Measurements from ENCODE around the gene TCAF1.

- TF ChIP-seq, protein P1, sequence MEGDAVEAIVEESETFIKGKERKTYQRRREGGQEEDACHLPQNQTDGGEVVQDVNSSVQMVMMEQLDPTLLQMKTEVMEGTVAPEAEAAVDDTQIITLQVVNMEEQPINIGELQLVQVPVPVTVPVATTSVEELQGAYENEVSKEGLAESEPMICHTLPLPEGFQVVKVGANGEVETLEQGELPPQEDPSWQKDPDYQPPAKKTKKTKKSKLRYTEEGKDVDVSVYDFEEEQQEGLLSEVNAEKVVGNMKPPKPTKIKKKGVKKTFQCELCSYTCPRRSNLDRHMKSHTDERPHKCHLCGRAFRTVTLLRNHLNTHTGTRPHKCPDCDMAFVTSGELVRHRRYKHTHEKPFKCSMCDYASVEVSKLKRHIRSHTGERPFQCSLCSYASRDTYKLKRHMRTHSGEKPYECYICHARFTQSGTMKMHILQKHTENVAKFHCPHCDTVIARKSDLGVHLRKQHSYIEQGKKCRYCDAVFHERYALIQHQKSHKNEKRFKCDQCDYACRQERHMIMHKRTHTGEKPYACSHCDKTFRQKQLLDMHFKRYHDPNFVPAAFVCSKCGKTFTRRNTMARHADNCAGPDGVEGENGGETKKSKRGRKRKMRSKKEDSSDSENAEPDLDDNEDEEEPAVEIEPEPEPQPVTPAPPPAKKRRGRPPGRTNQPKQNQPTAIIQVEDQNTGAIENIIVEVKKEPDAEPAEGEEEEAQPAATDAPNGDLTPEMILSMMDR (IDR thresholded peaks at IDR 0.05), result no peak
- no peak for TF ChIP-seq POLR2A (IDR thresholded peaks at IDR 0.05)
These were observed 10.5 kb downstream of the TCAF1 start for GRCh38 chr7:143891457-143891856.

All from ovary (tissue), 3 donors.